ENCODE measurements around the gene PLCH2. TPM values are rescaled to one million over a fixed set of nuclear protein-coding genes. Genes with fewer than 3 reads are reported as not detected.

PLCH2 gene
- total and polyA plus RNA-seq, 10 of the 15 experiments (the other 5 are each of a cell fraction or from before 2014, with no cell fraction given): 0.03 to 0.73 (median 0.24) TPM; not detected in 3

- TF ChIP-seq MLLT1 (IDR thresholded peaks at IDR 0.05): 0 out of 2 replicates have a peak, but pooled peaks have one; percentile 20
- peak; percentile 46 to 75; a peak in 3 of 4 replicates for TF ChIP-seq BHLHE40 (IDR thresholded peaks at IDR 0.05; ENCODE audit: borderline replicate concordance in 1 of 2, low read depth in 2 of 2, low read length in 1 of 2)
- TF ChIP-seq MAX (IDR thresholded peaks at IDR 0.05; ENCODE audit: low read depth, low read length): no peak
- peak; percentile 69 for TF ChIP-seq GATAD2B (conservative IDR thresholded peaks at IDR 0.05; ENCODE audit: low read depth)
- TF ChIP-seq ZNF592 (IDR thresholded peaks at IDR 0.05): no peak
- TF ChIP-seq PRDM15 (CRISPR knock-in tag; IDR thresholded peaks at IDR 0.05): no peak
- 0 out of 4 replicates have a peak, but pooled peaks have one; percentile 17 to 38 for TF ChIP-seq IKZF2 (IDR thresholded peaks at IDR 0.05)
- 0 out of 2 replicates have a peak, but pooled peaks have one; percentile 19 for TF ChIP-seq IRF4 (IDR thresholded peaks at IDR 0.05; ENCODE audit: low read depth, low read length)
- TF ChIP-seq TCF7 (IDR thresholded peaks at IDR 0.05; ENCODE audit: borderline replicate concordance): no peak
- no peak for TF ChIP-seq KAT2A (conservative IDR thresholded peaks at IDR 0.05; ENCODE audit: control insufficient read depth, low read depth, low read length)
- no peak for TF ChIP-seq POLR2AphosphoS5 (IDR thresholded peaks at IDR 0.05; ENCODE audit: low read length)
- TF ChIP-seq BCL11A (IDR thresholded peaks at IDR 0.05; ENCODE audit: low read depth, low read length): 0 out of 2 replicates have a peak, but pooled peaks have one; percentile 2
- TF ChIP-seq POLR2A (IDR thresholded peaks at IDR 0.05; ENCODE audit: low read depth, low read length): peak; percentile 8; the same call in 1 of the 2 replicates
- TF ChIP-seq CUX1 (IDR thresholded peaks at IDR 0.05; ENCODE audit: insufficient replicate concordance, low read depth, low read length): no peak
Measured at GRCh38 chr1:2526824-2527555, 50.9 kb downstream of the PLCH2 start (continued).

Measured in GM12878 (cell line).